KMS-11 (cell line): ENCODE measurements around the gene CLCNKA.

Experiments
- H2AFZ ChIP-seq: fragments of 200-600 bp; sonication (generic); 2 replicates; pipeline ENCODE4 v1.6.1; 2016; ENCODE audit warnings: antibody characterized with exemption, mixed run types, low read depth
- H3K27ac ChIP-seq: fragments of 200-600 bp; sonication (generic); 2 replicates; pipeline ENCODE4 v1.6.1; 2016; ENCODE audit warnings: mild to moderate bottlenecking, mixed run types
- H3K27me3 ChIP-seq: fragments of 200-600 bp; sonication (generic); 2 replicates; pipeline ENCODE4 v1.6.1; 2017; ENCODE audit warnings: mild to moderate bottlenecking, low read depth, mixed run types, moderate library complexity; ENCODE audit not compliant: insufficient read depth
- H3K36me3 ChIP-seq: fragments of 200-600 bp; sonication (generic); 2 replicates; pipeline ENCODE4 v1.6.1; 2017; ENCODE audit warnings: mild to moderate bottlenecking, mixed run types; ENCODE audit not compliant: insufficient read depth
- H3K4me1 ChIP-seq: fragments of 200-600 bp; sonication (generic); 2 replicates; pipeline ENCODE4 v1.6.1; 2016; ENCODE audit warnings: mild to moderate bottlenecking, low read depth, mixed run types; ENCODE audit not compliant: poor library complexity, severe bottlenecking
- H3K4me2 ChIP-seq: fragments of 200-600 bp; sonication (generic); 2 replicates; pipeline ENCODE4 v1.7.0; 2016; ENCODE audit warnings: mild to moderate bottlenecking, mixed run types
- H3K4me3 ChIP-seq: fragments of 200-600 bp; sonication (generic); IDR thresholded peaks from 2 replicates; pipeline ENCODE4 v1.6.1; 2017; ENCODE audit warnings: low read depth, low read length, mixed read lengths; ENCODE audit not compliant: insufficient read depth
- H3K79me2 ChIP-seq: fragments of 200-600 bp; sonication (generic); 2 replicates; pipeline ENCODE4 v1.6.1; 2016; ENCODE audit warnings: low read depth, mixed run types; ENCODE audit not compliant: insufficient read depth
- H3K9ac ChIP-seq: fragments of 200-600 bp; sonication (generic); 2 replicates; pipeline ENCODE4 v1.6.1; 2016; ENCODE audit warnings: mild to moderate bottlenecking, mixed run types
- H4K20me1 ChIP-seq: fragments of 200-600 bp; sonication (generic); 2 replicates; pipeline ENCODE4 v1.6.1; 2016; ENCODE audit warnings: mild to moderate bottlenecking, mixed run types; ENCODE audit not compliant: insufficient read depth
- CTCF ChIP-seq: fragments of 200-600 bp; sonication (generic); conservative IDR thresholded peaks from 2 replicates; pipeline ENCODE4 v1.6.1; 2017; ENCODE audit warnings: low read depth, mild to moderate bottlenecking, antibody characterized with exemption, low read length, moderate library complexity, mixed read lengths

Gene CLCNKA

GRCh38 chr1:15983275-15983674 lies 38.6 kb upstream of the CLCNKA start:
- H4K20me1 ChIP-seq: no peaks in the 10 kb centered on the region
- no peaks in the 10 kb centered on the region for H3K27me3 ChIP-seq
- no peaks in the 10 kb centered on the region for H3K79me2 ChIP-seq
- no peak overlapping the region for H3K27ac ChIP-seq
- no peaks in the 10 kb centered on the region for H3K4me1 ChIP-seq
- H3K36me3 ChIP-seq: no peaks in the 10 kb centered on the region
- no peak overlapping the region for H2AFZ ChIP-seq
- H3K9ac ChIP-seq: no peak overlapping the region
- H3K4me2 ChIP-seq: no peak overlapping the region
- no peak overlapping the region for H3K4me3 ChIP-seq
- TF ChIP-seq CTCF: no peak

- no peaks in the 10 kb centered on the region for H3K79me2 ChIP-seq
- H3K4me2 ChIP-seq: no peak overlapping the region
- H4K20me1 ChIP-seq: no peaks in the 10 kb centered on the region
- no peaks in the 10 kb centered on the region for H3K4me1 ChIP-seq
- no peaks in the 10 kb centered on the region for H3K36me3 ChIP-seq
- H3K27me3 ChIP-seq: no peaks in the 10 kb centered on the region
- H3K27ac ChIP-seq: no peak overlapping the region
- no peak for TF ChIP-seq CTCF
- no peak overlapping the region for H3K4me3 ChIP-seq
- H3K9ac ChIP-seq: no peak overlapping the region
- no peak overlapping the region for H2AFZ ChIP-seq
Measured at GRCh38 chr1:15985611-15986297, 36.1 kb upstream of the CLCNKA start.

GRCh38 chr1:15988856-15989736 lies 32.7 kb upstream of the CLCNKA start:
- TF ChIP-seq CTCF: no peak
- Histone ChIP-seq H3K27ac (no peak overlapping the region), H3K4me2 (no peak overlapping the region), H2AFZ (no peak overlapping the region), H4K20me1 (no peaks in the 10 kb centered on the region), H3K4me3 (no peak overlapping the region), H3K79me2 (no peaks in the 10 kb centered on the region), H3K4me1 (no peaks in the 10 kb centered on the region), H3K27me3 (no peaks in the 10 kb centered on the region), H3K36me3 (no peaks in the 10 kb centered on the region), H3K9ac (no peak overlapping the region)

- H3K4me1 ChIP-seq: no peaks in the 10 kb centered on the region
- no peaks in the 10 kb centered on the region for H3K27me3 ChIP-seq
- H3K4me3 ChIP-seq: no peak overlapping the region
- no peak overlapping the region for H2AFZ ChIP-seq
- H3K4me2 ChIP-seq: no peak overlapping the region
- no peak overlapping the region for H3K27ac ChIP-seq
- H4K20me1 ChIP-seq: no peaks in the 10 kb centered on the region
- no peak for TF ChIP-seq CTCF
- no peak overlapping the region for H3K9ac ChIP-seq
- no peaks in the 10 kb centered on the region for H3K36me3 ChIP-seq
- H3K79me2 ChIP-seq: no peaks in the 10 kb centered on the region
Measured at GRCh38 chr1:15989776-15990175, 32.1 kb upstream of the CLCNKA start.
